Neural cell (in vitro differentiated cells): ENCODE data around the gene UMPS. TPM values are rescaled to one million over a fixed set of nuclear protein-coding genes. Genes with fewer than 3 reads are reported as not detected.

ENCODE experiments used
- H2AFZ ChIP-seq: fragments of 200-600, 300-800 bp; sonication (generic), shearing (Covaris generic); 2 replicates; pipeline ENCODE4 v1.6.0; 2014; ENCODE audit warnings: low read depth, mild to moderate bottlenecking, antibody characterized with exemption, low read length, moderate library complexity
- H3F3A ChIP-seq: fragments of 200-600 bp; shearing (Covaris generic); 2 replicates; pipeline ENCODE4 v1.6.1; 2016; ENCODE audit warnings: mild to moderate bottlenecking, moderate library complexity, mixed read lengths, antibody characterized with exemption, low read length; ENCODE audit not compliant: insufficient read depth, poor library complexity, severe bottlenecking
- H3K27ac ChIP-seq: fragments of 200-600, 300-800 bp; sonication (generic), shearing (Covaris generic); 2 replicates; pipeline ENCODE4 v1.5.1; 2014; ENCODE audit warnings: mild to moderate bottlenecking, low read length, moderate library complexity
- H3K27me3 ChIP-seq: fragments of 300-800, 200-600 bp; sonication (generic), shearing (Covaris generic); 2 replicates; pipeline ENCODE4 v1.6.0; 2014; ENCODE audit warnings: mild to moderate bottlenecking, low read depth, low read length, moderate library complexity; ENCODE audit not compliant: insufficient read depth
- H3K36me3 ChIP-seq: fragments of 300-800, 200-600 bp; sonication (generic), shearing (Covaris generic); 2 replicates; pipeline ENCODE4 v1.5.1; 2014; ENCODE audit warnings: mild to moderate bottlenecking, antibody characterized with exemption, low read length, moderate library complexity; ENCODE audit not compliant: insufficient read depth
- H3K4me2 ChIP-seq: fragments of 300-800, 200-600 bp; sonication (generic), shearing (Covaris generic); 2 replicates; pipeline ENCODE4 v1.6.0; 2014; ENCODE audit warnings: mild to moderate bottlenecking, low read length
- H3K4me3 ChIP-seq: fragments of 300-800, 200-600 bp; sonication (generic), shearing (Covaris generic); 2 replicates; pipeline ENCODE4 v1.5.1; 2014; ENCODE audit warnings: mild to moderate bottlenecking, low read length, moderate library complexity
- H3K79me2 ChIP-seq: fragments of 200-600 bp; shearing (Covaris generic); replicated peaks from 2 replicates; pipeline ENCODE4 v1.6.0; 2014; ENCODE audit warnings: mild to moderate bottlenecking, low read length, moderate library complexity; ENCODE audit not compliant: insufficient read depth
- H3K9ac ChIP-seq: fragments of 300-800, 200-600 bp; sonication (generic), shearing (Covaris generic); 2 replicates; pipeline ENCODE4 v1.6.1; 2016; ENCODE audit warnings: mild to moderate bottlenecking, low read length, mixed read lengths
- H3K9me2 ChIP-seq: fragments of 200-600 bp; shearing (Covaris generic); 2 replicates; pipeline ENCODE4 v1.6.1; 2016; ENCODE audit warnings: mild to moderate bottlenecking, low read length, mixed read lengths; ENCODE audit not compliant: insufficient read depth
- H3K9me3 ChIP-seq: fragments of 200-600, 300-800 bp; sonication (generic), shearing (Covaris generic); 2 replicates; pipeline ENCODE4 v1.6.1; 2016; ENCODE audit warnings: mild to moderate bottlenecking, mixed run types, low read length, moderate library complexity, mixed read lengths
- H4K20me1 ChIP-seq: fragments of 200-600 bp; shearing (Covaris generic); 2 replicates; pipeline ENCODE4 v1.6.1; 2016; ENCODE audit warnings: mild to moderate bottlenecking, mixed run types; ENCODE audit not compliant: insufficient read depth
- EP300 ChIP-seq: fragments of 450-650 bp; conservative IDR thresholded peaks from 2 replicates; pipeline ENCODE4 v1.6.1; 2014; ENCODE audit warnings: antibody characterized with exemption, mild to moderate bottlenecking, moderate library complexity; ENCODE audit not compliant: poor library complexity, severe bottlenecking
- EZH2 ChIP-seq: fragments of 200-600, 300-800 bp; shearing (Covaris generic), sonication (generic); IDR thresholded peaks from 2 replicates; pipeline ENCODE4 v1.6.1; 2014; ENCODE audit warnings: antibody characterized with exemption, low read length, borderline replicate concordance, mild to moderate bottlenecking; ENCODE audit not compliant: insufficient read depth, poor library complexity, severe bottlenecking
- MXI1 ChIP-seq: fragments of 450-650 bp; conservative IDR thresholded peaks from 2 replicates; pipeline ENCODE4 v1.6.1; 2014; ENCODE audit warnings: antibody characterized with exemption, mild to moderate bottlenecking; ENCODE audit not compliant: poor library complexity, severe bottlenecking
- POLR2AphosphoS5 ChIP-seq: IDR thresholded peaks from 2 replicates; pipeline ENCODE4 v1.6.1; 2012
- RAD21 ChIP-seq: fragments of 450-650 bp; conservative IDR thresholded peaks from 2 replicates; pipeline ENCODE4 v1.6.1; 2014; ENCODE audit warnings: antibody characterized with exemption, mild to moderate bottlenecking, moderate library complexity
- SMC3 ChIP-seq: fragments of 450-650 bp; conservative IDR thresholded peaks from 2 replicates; pipeline ENCODE4 v1.6.1; 2014; ENCODE audit warnings: antibody characterized with exemption, mild to moderate bottlenecking, moderate library complexity; ENCODE audit not compliant: poor library complexity
- TAF1 ChIP-seq: IDR thresholded peaks from 2 replicates; pipeline ENCODE4 v1.6.1; 2012; ENCODE audit warnings: low read depth
- polyA plus RNA-seq: library from polyadenylated mRNA; depleted of rRNA; stranded (reverse); fragments of >200 nt; gene quantifications from 2 replicates; pipeline ENCODE4 v1.2.3, GENCODE V29; 2014
- TF ChIP-seq, protein P1 (sequence below): fragments of 450-650 bp; IDR thresholded peaks from 2 replicates; pipeline ENCODE4 v1.5.1; 2014; ENCODE audit warnings: antibody characterized with exemption, mild to moderate bottlenecking, moderate library complexity; ENCODE audit not compliant: poor library complexity, severe bottlenecking
- TF ChIP-seq, protein P2 (sequence below): IDR thresholded peaks from 2 replicates; pipeline ENCODE4 v1.6.1; 2012; ENCODE audit warnings: borderline replicate concordance

Gene UMPS
- polyA plus RNA-seq, 1 donor from 2014 or later = 22.5 TPM

DNA sequence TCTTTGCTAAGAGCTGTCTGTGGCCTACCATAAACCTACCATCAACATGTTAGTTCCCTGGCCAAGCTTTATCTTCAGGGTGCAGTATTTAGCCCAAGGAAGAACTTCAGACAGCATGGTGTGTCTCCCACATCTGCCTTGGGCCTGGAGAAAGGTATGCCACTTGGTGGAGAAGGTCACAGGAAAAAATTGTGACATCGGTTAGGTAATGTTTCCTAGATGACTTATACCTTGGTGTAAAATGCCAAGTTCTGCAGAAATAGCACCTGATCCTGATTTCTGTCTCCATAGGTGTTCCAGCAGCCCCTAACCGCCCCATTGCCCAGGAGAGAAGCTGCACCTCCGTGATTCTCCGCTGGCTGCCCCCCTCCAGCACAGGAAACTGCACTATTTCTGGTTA lies 33.0 kb upstream of the UMPS start:
- Histone ChIP-seq H4K20me1 (no peaks in the 10 kb centered on the region), H3F3A (no peaks in the 10 kb centered on the region), H3K4me3 (no peak overlapping the region), H3K9me3 (no peaks in the 10 kb centered on the region), H3K4me2 (no peak overlapping the region), H3K9ac (no peak overlapping the region), H3K9me2 (no peaks in the 10 kb centered on the region), H3K27ac (no peak overlapping the region), H2AFZ (no peak overlapping the region), H3K36me3 (no peaks in the 10 kb centered on the region), H3K79me2 (no peaks in the 10 kb centered on the region), H3K27me3 (no peaks in the 10 kb centered on the region)
- TF ChIP-seq POLR2AphosphoS5 (no peak), TAF1 (no peak), SMC3 (no peak), EZH2 (no peak), RAD21 (no peak), EP300 (no peak), MXI1 (no peak)
- TF ChIP-seq, protein P1, sequence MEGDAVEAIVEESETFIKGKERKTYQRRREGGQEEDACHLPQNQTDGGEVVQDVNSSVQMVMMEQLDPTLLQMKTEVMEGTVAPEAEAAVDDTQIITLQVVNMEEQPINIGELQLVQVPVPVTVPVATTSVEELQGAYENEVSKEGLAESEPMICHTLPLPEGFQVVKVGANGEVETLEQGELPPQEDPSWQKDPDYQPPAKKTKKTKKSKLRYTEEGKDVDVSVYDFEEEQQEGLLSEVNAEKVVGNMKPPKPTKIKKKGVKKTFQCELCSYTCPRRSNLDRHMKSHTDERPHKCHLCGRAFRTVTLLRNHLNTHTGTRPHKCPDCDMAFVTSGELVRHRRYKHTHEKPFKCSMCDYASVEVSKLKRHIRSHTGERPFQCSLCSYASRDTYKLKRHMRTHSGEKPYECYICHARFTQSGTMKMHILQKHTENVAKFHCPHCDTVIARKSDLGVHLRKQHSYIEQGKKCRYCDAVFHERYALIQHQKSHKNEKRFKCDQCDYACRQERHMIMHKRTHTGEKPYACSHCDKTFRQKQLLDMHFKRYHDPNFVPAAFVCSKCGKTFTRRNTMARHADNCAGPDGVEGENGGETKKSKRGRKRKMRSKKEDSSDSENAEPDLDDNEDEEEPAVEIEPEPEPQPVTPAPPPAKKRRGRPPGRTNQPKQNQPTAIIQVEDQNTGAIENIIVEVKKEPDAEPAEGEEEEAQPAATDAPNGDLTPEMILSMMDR = no peak
- TF ChIP-seq, protein P2, sequence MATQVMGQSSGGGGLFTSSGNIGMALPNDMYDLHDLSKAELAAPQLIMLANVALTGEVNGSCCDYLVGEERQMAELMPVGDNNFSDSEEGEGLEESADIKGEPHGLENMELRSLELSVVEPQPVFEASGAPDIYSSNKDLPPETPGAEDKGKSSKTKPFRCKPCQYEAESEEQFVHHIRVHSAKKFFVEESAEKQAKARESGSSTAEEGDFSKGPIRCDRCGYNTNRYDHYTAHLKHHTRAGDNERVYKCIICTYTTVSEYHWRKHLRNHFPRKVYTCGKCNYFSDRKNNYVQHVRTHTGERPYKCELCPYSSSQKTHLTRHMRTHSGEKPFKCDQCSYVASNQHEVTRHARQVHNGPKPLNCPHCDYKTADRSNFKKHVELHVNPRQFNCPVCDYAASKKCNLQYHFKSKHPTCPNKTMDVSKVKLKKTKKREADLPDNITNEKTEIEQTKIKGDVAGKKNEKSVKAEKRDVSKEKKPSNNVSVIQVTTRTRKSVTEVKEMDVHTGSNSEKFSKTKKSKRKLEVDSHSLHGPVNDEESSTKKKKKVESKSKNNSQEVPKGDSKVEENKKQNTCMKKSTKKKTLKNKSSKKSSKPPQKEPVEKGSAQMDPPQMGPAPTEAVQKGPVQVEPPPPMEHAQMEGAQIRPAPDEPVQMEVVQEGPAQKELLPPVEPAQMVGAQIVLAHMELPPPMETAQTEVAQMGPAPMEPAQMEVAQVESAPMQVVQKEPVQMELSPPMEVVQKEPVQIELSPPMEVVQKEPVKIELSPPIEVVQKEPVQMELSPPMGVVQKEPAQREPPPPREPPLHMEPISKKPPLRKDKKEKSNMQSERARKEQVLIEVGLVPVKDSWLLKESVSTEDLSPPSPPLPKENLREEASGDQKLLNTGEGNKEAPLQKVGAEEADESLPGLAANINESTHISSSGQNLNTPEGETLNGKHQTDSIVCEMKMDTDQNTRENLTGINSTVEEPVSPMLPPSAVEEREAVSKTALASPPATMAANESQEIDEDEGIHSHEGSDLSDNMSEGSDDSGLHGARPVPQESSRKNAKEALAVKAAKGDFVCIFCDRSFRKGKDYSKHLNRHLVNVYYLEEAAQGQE = no peak

DNA sequence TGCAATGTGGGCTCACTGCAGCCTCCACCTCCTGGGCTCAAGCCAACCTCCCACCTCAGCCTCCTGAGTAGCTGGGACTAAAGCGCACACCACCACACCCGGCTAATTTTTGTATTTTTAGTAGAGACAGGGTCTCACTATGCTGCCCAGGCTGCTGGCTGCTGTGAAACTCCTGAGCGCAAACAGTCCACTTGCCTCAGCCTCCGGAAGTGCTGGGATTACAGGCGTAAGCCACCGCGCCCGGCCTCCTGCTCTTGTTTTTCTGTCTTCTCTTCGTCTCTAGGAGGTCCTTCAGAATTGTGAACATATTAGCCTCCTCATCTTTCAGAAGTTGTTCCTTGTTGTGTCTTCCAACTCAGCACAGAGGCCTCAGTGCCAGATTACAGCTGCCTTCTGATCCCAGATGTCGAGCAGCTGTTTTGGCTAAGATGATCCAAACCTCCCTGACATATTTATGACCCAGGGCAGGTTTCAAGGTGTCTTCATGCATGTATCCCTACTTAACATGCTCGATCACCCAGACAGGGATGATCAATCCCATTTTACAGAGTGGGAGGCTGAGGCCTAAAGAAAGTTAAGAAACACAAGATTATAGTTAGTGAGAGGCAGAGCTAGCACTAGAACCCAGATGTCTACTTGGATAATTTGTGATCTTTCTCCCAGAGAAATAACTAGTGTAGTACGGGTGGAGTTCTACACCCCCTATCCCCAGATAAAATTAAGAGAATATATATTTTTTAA lies 32.1 kb upstream of the UMPS start:
- Histone ChIP-seq H3K4me3 (no peak overlapping the region), H3K9me2 (no peaks in the 10 kb centered on the region), H3F3A (no peaks in the 10 kb centered on the region), H3K79me2 (no peaks in the 10 kb centered on the region), H4K20me1 (no peaks in the 10 kb centered on the region), H3K27me3 (no peaks in the 10 kb centered on the region), H2AFZ (no peak overlapping the region), H3K27ac (no peak overlapping the region), H3K9me3 (no peaks in the 10 kb centered on the region), H3K36me3 (no peaks in the 10 kb centered on the region), H3K9ac (no peak overlapping the region), H3K4me2 (no peak overlapping the region)
- no peak for TF ChIP-seq SMC3
- TF ChIP-seq TAF1 = no peak
- TF ChIP-seq EP300 = no peak
- TF ChIP-seq, protein P1 = no peak
- no peak for TF ChIP-seq POLR2AphosphoS5
- TF ChIP-seq, protein P2 = no peak
- no peak for TF ChIP-seq EZH2
- no peak for TF ChIP-seq RAD21
- no peak for TF ChIP-seq MXI1
